Measurements from ENCODE around the gene APBA2.
"Not testable (repeated sequence)": the region's sequence is repeated elsewhere in the genome, so short reads cannot be mapped to it uniquely, and the experiment has no call there.

APBA2 gene

GRCh38 chr15:29151484-29151857 is 265.7 kb downstream of the APBA2 start:
- H3K4me3 ChIP-seq: no peak overlapping the region
- no peak overlapping the region for H3K27ac ChIP-seq

GRCh38 chr15:29156521-29156920 is 270.7 kb downstream of the APBA2 start:
- no peak overlapping the region for H3K27ac ChIP-seq

GRCh38 chr15:29159771-29160455 is 274.1 kb downstream of the APBA2 start:
- H3K27ac ChIP-seq: no peak overlapping the region
- no peak overlapping the region for H3K4me3 ChIP-seq

More at GRCh38 chr15:29156521-29156920, 270.7 kb downstream of the APBA2 start:
- no peak overlapping the region for H3K4me3 ChIP-seq

- no peak overlapping the region for H3K27ac ChIP-seq
- H3K4me3 ChIP-seq: no peak overlapping the region
Observed at GRCh38 chr15:29162411-29162810, 276.6 kb downstream of the APBA2 start.

- H3K27ac ChIP-seq, H3K4me3 ChIP-seq: not testable (repeated sequence)
Observed at GRCh38 chr15:29167122-29167521, 281.3 kb downstream of the APBA2 start.
